HG02943 (cell line): ENCODE data around the gene PMM1.
"Not testable (repeated sequence)": the region's sequence is repeated elsewhere in the genome, so short reads cannot be mapped to it uniquely, and the experiment has no call there.

Experiments used
- ATAC-seq: cut with Tn5 transposase; IDR thresholded peaks from one replicate; pipeline ENCODE4 v1.9.1; 2021; ENCODE audit warnings: mild to moderate bottlenecking, low read depth, moderate library complexity; ENCODE audit not compliant: unreplicated experiment

Gene PMM1

DNA sequence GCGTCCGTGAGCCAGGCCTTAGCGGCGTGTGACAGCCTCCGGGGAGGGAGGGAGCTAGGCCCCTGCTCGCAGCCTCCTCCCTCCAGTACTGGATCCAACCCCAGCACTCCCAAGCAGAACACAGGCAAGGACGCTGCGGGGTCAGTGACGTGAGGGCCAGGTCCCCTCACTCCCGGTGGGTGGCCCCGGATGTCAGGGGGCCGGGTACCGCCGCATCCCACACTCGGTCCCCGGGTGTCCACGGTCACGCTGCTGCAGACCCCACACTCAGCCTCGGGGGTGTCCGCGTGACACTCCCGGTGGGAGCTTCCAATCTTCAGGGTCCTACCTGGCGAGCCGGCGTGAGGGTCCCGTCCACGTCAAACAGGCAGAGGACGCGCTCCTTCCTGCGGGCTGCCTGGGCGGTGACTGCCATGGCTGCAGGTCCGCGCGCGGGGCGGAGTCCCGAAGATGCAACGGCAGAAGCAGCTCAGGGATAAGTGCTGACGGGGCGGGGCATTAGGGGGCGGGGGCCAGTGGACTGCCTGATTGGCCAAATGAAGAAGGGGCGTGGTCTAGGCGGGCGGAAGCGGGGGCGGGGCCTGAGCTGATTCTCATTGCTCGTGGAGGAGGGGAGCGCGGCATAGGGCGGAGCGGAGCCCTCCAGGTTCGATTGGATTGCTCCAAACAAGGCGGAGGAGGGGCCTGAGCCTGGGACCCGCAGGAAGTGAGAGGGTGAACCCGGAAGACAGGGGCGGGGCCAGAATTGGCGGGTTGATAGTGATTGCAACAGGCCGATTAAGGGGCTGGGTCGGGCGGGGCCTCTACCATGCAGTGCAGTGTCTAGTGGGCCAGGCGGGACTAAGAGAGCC, at the start of gene PMM1:
Gene PMM1 (minus strand): TSS at position 450 of the 851 bp plus-strand sequence. CDS start 35 bp downstream, at position 415.
- peak; percentile 86 for ATAC-seq

GRCh38 chr22:41638748-41639147, 49.1 kb upstream of the PMM1 start:
- ATAC-seq: no peak

- no peak for ATAC-seq
Observed at GRCh38 chr22:41638124-41638523, 48.5 kb upstream of the PMM1 start.

DNA sequence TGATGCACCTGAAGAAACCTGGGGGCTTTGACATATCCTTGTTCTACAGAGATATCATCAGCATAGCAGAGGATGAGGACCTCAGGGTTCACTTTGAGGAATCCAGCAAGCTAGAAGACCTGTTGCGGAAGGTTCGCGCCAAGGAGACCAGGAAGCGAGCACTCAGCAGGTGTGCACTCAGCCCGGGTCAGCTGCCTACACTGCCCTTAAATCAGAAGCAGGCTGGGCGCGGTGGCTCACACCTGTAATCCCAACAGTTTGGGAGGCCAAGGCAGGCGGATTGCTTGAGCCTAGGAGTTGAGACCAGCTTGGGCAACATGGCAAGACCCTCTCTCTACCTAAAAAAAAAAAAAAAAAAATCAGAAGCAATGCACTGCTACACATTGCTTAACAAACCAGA, 48.0 kb upstream of the PMM1 start:
- ATAC-seq: not testable (repeated sequence)

- ATAC-seq: no peak
Observed at GRCh38 chr22:41636467-41636866, 46.8 kb upstream of the PMM1 start.

GRCh38 chr22:41634610-41635009, 45.0 kb upstream of the PMM1 start:
- ATAC-seq: not testable (repeated sequence)

GRCh38 chr22:41631615-41632014, 42.0 kb upstream of the PMM1 start:
- not testable (repeated sequence) for ATAC-seq

GRCh38 chr22:41631115-41631514, 41.5 kb upstream of the PMM1 start:
- ATAC-seq: not testable (repeated sequence)

DNA sequence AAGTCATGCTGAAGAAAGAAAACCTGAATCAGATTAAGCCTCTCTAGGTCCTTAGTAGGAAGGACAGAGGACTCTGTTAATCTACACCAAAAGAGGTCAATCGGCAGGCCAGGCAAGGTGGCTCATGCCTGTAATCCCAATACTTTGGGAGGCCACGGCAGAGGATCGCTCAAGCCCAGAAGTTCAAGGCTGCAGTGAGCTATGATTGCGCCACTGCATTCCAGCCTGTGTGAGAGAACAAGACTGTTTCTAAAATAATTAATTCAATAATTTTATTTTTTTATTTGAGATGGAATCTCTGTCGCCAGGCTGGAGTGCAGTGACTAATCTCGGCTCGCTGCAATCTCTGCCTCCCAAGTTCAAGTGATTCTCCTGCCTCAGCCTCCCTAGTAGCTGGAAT, 35.9 kb upstream of the PMM1 start:
- ATAC-seq: no peak

GRCh38 chr22:41621911-41622179, 32.2 kb upstream of the PMM1 start:
- ATAC-seq: no peak

GRCh38 chr22:41621099-41621910, 31.7 kb upstream of the PMM1 start, which contains the start of gene XRCC6:
XRCC6 (plus strand) TSS chr22:41621295; CDS start chr22:41622005, 710 bp downstream.
- ATAC-seq: peak; percentile 90

GRCh38 chr22:41620589-41621098, 31.0 kb upstream of the PMM1 start, which contains the start of gene DESI1:
DESI1 (minus strand) TSS chr22:41621043; CDS start chr22:41620839, 204 bp downstream.
- ATAC-seq: peak; percentile 11

DNA sequence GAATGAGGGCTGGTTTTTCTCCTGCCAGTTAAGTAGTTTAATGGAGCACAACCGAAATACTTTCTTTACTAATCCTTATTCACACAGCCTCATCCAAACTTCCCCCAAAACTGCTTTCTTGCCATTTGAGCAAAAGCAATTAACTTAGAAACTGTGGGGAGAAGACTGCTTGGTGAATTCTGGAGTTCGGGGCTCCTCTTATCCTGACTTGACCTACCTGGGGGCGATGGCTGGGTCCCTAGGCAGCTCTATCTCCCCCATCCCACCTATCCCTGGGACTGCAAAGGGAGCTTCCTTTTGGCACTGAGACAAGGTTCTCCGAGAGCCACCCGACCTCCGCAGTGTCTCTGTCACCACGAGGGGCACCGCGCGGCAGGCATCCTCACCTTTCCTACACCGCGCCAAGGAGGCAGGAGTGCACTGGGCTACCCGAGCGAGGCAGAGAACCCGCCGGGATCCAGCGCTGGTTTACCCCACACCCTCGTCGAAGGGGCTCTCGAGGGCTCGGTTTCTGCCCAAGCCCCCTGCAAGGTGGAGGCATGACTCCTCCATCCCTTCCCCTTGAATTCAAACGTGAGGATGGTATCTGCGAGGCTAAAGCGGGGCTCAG, 30.4 kb upstream of the PMM1 start:
- no peak for ATAC-seq

DNA sequence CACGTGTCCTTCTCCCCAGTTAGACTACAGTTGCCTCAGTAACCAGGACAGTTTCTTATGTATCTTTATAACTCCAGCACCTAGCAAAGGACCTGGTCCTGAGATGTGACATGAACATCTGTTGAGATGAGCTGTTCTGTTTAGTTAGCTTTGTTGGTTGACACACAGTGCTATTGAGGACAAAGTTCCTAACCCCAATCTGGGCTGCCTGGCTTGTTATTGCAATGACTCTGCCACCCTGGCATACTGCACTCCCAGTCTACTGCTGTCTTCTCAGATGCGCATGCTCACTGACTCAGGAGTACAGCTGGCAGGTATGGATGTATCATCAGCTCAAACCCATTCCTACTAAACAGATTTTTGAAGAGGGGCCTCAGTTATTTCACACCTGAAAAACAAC, 23.8 kb upstream of the PMM1 start:
- no peak for ATAC-seq

DNA sequence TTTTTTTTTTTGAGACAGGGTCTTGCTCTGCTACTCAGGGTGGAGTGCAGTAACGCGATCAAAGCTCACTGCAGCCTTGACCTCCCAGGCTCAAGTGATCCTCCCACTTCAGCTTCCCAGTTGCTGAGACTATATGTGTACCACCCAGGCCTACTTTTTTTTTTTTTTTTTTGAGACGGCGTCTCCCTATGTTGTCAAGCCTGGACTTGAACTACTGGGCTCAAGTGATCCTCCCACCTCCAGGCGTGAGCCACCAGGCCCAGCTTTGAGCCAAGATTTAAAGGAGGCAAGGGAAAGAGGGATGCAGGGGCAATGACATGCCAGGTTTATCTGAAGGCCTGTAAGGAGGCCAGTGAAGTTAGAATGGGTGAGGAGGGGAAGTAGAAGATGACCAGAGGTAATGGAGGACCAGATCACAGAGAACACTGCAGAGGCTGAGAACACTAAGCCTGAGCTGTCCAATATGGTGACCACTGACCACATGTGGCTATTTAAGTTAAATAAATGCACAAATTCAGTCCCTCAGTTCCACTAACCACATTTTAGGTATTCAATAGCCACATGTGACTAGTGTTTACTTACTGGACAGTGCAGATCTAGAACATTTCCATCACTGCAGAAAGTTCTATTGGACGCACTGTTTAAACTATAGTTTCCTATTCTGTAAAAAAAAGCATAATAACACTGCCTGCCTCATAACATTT, 23.1 kb upstream of the PMM1 start:
- no peak for ATAC-seq

- ATAC-seq: no peak
Observed at GRCh38 chr22:41608386-41608785, 18.7 kb upstream of the PMM1 start.

GRCh38 chr22:41603873-41604332, 14.3 kb upstream of the PMM1 start:
- no peak for ATAC-seq

DNA sequence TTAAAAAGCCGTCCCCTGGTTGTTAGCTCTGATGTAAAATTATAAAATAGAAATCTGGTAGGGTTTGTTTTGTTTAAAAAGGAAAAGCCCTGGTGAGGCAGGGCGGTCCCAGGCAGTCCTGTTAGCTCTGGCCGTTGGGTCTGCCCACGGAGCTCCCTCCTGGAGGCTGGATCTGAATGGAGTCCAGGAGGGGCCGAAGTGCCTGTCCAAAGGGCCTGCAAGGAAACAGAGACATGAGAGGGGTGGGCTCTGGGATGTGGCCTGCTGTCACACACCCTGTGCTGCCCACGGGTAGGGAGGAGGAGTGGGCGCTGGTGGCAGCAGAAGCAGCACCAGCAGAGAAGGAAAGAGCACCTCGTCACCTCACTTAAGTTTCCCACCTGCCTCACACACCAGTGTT, 11.3 kb upstream of the PMM1 start:
- no peak for ATAC-seq

DNA sequence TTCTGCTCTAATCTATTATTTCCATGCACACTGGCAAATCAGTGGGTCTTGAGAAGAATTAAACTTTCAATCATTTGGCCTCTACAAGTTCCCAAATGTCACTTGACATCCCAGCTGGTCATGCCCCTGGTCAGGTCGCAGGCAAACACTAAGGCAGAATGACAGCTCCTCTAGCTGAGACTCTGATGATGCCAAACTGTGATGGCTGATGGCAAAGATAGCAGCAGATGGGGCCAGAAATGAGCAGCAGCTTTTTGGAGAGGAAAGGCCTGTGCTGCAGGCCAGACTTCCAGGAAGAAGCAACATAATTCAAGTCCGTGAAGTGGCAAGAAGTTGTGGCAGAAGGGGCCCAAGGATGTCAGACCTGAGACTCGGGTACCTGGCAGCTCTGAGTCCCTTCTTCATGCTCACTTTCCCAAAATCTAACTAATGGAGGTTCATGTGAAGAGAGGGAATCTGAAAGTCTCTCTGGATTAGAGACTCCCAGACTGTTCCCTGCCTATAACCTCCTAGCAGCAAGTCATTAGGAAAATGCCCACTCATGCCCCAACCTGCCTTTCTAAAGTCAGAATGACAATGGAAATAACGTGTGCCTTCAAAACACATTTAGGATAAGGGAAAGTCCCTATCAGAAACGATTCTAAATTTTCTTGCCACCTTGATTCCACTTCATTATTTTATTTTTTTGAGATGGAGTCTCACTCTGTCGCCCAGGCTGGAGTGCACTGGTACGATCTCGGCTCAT, 9.4 kb upstream of the PMM1 start:
- ATAC-seq: no peak
